Measurements from ENCODE around the gene FIP1L1. TPM values are rescaled to one million over a fixed set of nuclear protein-coding genes. Genes with fewer than 3 reads are reported as not detected.
A peak's percentile ranks its signal among the peaks of the same experiment; 100 is the strongest.
"Not testable (repeated sequence)": the region's sequence is repeated elsewhere in the genome, so short reads cannot be mapped to it uniquely, and the experiment has no call there.

The FIP1L1 gene
- total RNA-seq, 1 donor from 2014 or later, result 51.3 TPM

- DNase-seq (ENCODE audit: low read depth), result no peak
Observed at GRCh38 chr4:53374777-53375258, 2.6 kb upstream of the FIP1L1 start.

DNA sequence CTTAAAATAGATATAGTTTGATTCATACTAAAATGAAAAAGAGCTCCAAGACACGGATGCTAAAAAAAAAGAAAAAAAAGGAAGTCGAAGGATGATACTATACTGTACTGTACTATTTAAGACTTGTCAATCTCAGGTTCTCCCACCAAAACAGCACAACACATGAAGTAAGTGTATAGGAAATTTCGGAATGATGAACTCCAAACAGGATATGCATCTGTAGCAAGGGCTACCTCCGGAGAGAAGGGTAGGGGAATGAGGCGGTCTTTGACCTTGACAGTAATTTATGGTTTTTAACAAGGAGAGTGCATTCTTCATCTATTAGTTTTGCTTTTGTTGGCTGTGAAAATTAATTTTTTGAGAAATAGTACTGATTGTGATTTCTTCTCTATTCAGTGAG, 541 bp upstream of the FIP1L1 start:
- DNase-seq (ENCODE audit: low read depth), result no peak

GRCh38 chr4:53378171-53378482, 686 bp downstream of the FIP1L1 start:
- DNase-seq (ENCODE audit: low read depth), result no peak

DNA sequence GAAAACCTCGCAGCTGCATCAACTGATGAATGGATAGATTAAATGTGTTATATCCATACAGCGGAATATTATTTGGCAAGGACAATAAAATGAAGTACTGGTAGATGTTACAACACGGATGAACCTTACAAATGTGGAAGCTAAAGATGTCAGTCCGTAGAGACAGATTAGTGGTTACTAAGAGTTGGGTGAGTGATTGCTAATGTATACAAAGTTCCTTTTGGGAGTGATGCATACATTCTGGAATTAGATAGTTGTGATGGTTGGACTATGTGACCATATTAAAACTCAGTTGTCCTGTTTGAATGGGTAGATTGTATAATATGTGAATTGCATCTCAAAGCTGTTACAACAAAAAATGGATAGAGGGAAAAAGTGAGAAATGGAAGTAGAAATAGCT, 2.8 kb downstream of the FIP1L1 start:
- no peak for DNase-seq (ENCODE audit: low read depth)

DNA sequence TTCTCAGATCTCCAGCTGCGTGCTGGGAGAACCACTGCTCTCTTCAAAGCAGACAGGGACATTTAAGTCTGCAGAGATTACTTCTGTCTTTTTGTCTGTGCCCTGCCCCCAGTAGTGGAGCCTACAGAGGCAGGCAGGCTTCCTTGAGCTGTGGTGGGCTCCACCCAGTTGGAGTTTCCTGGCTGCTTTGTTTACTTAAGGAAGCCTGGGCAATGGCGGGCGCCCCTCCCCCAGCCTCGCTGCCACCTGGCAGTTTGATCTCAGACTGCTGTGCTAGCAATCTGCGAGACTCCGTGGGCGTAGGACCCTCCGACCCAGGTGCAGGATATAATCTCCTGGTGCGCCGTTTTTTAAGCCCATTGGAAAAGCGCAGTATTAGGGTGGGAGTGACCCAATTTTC, 32.0 kb downstream of the FIP1L1 start:
- DNase-seq (ENCODE audit: low read depth), result not testable (repeated sequence)

GRCh38 chr4:53419208-53419607, 41.8 kb downstream of the FIP1L1 start:
- DNase-seq (ENCODE audit: low read depth), result no peak

DNA sequence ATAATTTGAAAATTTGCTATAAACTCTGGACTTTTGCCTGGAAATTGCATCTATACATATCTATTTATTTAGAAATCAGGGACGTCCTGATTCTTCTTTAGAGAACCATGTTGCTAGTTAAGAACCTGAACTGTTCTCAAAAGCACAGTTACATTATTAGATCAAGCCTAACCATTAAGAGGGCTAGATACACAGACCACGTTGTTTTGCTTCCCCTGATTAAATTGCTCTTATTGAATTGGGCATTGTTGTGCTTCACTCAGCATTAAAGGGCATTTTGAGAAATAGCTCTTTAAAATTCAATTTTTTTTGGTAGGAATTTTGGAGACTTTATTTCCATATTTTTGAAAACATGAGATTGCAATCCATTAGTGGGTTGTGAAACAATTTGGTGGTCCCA, 44.4 kb downstream of the FIP1L1 start:
- DNase-seq (ENCODE audit: low read depth), result no peak

GRCh38 chr4:53422367-53422766, 44.9 kb downstream of the FIP1L1 start:
- DNase-seq (ENCODE audit: low read depth), result no peak

- DNase-seq (ENCODE audit: low read depth), result no peak
Observed at GRCh38 chr4:53424280-53424679, 46.8 kb downstream of the FIP1L1 start.

DNA sequence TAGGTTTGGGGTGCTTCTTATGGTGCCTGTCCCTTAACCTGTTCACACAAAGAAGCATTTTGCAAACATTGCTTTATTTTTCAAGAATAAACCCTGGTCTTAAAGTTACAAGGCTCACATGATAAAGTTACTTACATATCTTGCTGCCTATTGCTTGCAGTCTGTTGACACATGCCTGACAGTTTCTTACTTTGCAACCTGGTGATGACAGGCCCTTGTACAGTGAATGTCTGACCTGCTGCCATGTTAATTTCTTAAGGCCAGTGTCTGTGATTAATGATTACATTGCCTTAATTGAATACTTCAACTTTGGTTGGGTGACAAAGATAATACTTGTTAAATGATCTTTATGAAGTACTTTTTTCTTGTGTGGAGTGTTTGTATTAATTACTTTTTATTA, 49.9 kb downstream of the FIP1L1 start:
- no peak for DNase-seq (ENCODE audit: low read depth)

- DNase-seq (ENCODE audit: low read depth), result peak; percentile 23
Observed at GRCh38 chr4:53431052-53431451, 53.6 kb downstream of the FIP1L1 start.

- DNase-seq (ENCODE audit: low read depth), result no peak
Observed at GRCh38 chr4:53432528-53433424, 55.3 kb downstream of the FIP1L1 start.

DNA sequence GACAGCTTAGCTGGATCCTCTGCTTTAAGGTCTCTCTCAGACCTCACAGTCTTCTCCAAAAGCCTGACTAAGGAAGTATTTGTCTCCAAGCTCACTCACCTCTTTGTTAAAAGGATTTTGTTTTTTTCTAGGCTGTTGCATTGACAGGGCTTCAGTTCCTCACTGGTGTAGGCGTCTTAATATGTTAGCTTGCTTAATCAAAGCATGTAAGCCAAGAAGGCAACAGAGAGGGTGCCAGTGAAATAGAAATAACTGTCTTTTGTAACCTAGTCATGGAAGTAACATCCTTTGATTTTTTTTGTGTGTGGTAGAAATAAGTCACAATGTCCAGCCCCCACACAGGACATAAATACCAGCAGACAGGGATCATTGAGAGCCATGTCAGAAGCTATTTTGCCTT, 58.8 kb downstream of the FIP1L1 start:
- DNase-seq (ENCODE audit: low read depth), result no peak

- DNase-seq (ENCODE audit: low read depth), result no peak
Observed at GRCh38 chr4:53441564-53441963, 64.1 kb downstream of the FIP1L1 start.

DNA sequence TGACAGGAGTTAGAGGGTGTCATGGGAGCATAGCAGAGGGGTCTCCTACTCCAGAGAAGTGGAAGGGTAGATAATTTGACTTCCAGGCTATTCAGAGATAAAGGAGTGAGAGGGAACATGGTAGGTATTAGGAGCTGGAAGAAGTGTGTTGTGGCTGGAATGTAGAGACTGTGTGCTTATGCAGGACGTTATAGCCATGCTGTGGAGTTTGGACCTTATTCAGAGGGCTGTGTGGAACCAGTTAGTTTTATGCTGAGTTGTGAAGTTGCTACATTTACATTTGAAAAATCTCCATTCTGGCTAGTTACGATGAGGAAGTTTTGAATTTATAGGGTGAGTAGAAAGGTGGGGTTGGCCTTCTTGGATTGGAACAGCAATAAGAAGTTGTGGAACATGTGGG, 67.5 kb downstream of the FIP1L1 start:
- DNase-seq (ENCODE audit: low read depth), result no peak

DNA sequence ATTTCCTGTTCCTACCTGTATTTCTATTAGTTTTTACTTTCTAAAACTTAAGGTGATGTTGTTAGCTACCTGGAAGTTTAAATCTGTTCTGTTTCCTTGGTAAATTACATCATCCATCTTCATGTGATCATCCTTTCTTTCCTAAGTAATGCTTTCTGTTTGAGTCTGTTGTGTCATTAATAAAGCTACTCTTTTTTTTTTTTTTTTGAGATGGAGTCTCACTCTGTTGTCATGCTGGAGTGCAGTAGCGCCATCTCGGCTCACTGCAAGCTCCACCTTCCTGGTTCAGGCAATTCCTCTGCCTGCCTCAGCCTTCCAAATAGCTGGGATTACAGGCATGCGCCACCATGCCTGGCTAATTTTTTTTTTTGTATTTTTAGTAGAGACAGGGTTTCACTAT, 73.3 kb downstream of the FIP1L1 start:
- peak; percentile 7 for DNase-seq (ENCODE audit: low read depth)

DNA sequence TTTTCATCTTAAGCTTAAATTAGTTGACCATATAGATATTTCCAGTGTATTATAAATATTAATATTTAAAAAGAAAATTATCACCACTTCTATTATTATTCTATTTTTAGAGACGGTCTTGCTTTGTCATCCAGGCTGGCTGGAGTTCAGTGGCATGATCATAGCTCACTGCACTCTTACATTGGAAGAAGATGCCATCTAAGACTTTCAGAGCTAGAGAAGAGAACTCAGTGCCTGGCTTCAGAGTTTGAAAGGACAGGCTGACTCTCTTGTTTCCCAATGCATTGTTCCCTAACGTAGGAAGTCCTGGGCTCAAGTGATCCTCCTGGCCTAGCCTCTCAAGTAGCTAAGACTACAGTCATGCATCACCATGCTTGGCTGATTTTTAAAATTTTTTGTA, 75.9 kb downstream of the FIP1L1 start:
- peak; percentile 62 for DNase-seq (ENCODE audit: low read depth)

DNA sequence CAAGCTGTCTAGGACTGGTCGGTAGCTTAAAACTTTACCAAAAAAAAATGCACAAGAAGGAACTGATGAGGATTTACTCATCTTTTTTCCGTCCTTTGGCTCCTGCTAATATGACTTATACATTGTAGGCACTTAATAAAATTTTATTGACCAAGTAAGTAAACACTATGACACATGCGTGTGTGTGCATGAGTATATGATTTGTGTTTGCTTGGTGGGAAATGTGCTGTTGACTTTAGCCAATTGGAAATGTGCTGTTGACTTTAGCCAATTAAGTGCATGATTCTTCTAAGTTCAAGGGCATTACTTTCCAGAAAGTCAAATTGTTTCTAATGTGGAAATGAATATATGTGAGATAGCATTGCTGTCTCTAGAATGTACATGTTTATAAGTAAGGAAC, 78.3 kb downstream of the FIP1L1 start:
- no peak for DNase-seq (ENCODE audit: low read depth)

DNA sequence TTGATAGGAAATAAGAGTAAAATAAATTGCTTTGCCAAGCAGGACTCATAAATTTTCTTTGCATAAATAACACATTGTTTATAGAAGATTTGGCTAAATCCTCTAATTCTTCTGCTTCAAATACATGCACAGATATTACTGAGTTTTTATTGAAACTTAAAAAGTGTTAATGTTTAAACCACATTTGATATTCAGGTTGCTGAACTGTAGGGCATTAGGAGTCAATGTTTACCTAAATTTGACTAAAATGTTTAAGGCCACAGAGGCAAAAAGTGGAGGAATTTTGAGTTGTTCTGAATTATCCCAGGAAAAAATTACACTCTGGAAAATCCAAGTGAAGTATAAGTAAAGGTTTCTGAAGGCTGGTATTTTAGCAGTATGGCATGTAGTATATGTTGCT, 78.7 kb downstream of the FIP1L1 start:
- no peak for DNase-seq (ENCODE audit: low read depth)

GRCh38 chr4:53459548-53459947, 82.1 kb downstream of the FIP1L1 start:
- no peak for DNase-seq (ENCODE audit: low read depth)

- DNase-seq (ENCODE audit: low read depth), result no peak
Observed at GRCh38 chr4:53461244-53461643, 83.8 kb downstream of the FIP1L1 start.

DNA sequence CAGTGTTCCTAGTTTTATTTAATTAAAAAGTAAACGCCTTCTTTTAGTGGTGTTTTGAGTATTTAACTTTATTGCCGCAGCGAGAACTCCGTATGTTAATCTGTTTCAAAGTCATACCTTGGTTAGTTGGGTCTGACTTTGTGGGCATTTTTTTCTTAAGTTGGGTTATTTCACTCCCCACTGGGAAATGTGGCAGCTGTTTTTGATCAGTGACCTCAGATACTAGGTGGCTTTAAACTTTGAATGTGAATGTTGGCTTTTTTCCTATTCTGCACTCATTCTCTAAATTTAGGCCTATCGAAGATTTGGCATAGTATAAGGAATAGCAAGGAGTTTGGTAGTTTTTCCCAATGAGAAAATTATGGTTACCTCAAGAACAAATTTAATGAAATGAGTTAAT, 85.9 kb downstream of the FIP1L1 start:
- DNase-seq (ENCODE audit: low read depth), result peak; percentile 70

GRCh38 chr4:53465281-53465680, 87.8 kb downstream of the FIP1L1 start:
- DNase-seq (ENCODE audit: low read depth), result peak; percentile 65

Measured in myocyte (in vitro differentiated cells).